Uterus (tissue), 2 donors: ENCODE data around the gene SPSB2.

Source experiments
- POLR2A ChIP-seq, 2 donors: fragments of 450-650 bp; IDR thresholded peaks; one replicate each; pipeline ENCODE4 v1.6.1; 2016; ENCODE audit warnings: antibody characterized with exemption in 2 of 2, mild to moderate bottlenecking in 1 of 2, moderate library complexity in 1 of 2
- TF ChIP-seq, protein P1 (sequence below), 4 experiments: fragments of 200-600 bp in 2 of 4; fragments of 450-650 bp in 2 of 4; sonication (generic) in 2 of 4; IDR thresholded peaks; one replicate each; pipeline ENCODE4 v1.5.1; 2016 to 2019; ENCODE audit warnings: antibody characterized with exemption in 4 of 4, mild to moderate bottlenecking in 2 of 4, moderate library complexity in 1 of 4

DNA sequence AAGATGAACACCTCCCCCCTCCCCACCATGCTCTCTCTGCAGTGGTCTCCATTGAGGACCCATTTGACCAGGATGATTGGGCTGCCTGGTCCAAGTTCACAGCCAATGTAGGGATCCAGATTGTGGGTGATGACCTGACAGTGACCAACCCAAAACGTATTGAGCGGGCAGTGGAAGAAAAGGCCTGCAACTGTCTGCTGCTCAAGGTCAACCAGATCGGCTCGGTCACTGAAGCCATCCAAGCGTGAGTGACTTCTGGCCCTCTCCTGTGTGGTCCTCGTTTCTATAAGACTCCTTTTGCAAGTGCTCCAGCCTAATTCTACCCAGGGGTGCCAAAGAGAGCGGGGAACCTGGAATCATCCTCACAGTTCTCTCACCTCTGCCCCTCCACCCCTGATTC, 48.4 kb upstream of the SPSB2 start:
- TF ChIP-seq, protein P1, sequence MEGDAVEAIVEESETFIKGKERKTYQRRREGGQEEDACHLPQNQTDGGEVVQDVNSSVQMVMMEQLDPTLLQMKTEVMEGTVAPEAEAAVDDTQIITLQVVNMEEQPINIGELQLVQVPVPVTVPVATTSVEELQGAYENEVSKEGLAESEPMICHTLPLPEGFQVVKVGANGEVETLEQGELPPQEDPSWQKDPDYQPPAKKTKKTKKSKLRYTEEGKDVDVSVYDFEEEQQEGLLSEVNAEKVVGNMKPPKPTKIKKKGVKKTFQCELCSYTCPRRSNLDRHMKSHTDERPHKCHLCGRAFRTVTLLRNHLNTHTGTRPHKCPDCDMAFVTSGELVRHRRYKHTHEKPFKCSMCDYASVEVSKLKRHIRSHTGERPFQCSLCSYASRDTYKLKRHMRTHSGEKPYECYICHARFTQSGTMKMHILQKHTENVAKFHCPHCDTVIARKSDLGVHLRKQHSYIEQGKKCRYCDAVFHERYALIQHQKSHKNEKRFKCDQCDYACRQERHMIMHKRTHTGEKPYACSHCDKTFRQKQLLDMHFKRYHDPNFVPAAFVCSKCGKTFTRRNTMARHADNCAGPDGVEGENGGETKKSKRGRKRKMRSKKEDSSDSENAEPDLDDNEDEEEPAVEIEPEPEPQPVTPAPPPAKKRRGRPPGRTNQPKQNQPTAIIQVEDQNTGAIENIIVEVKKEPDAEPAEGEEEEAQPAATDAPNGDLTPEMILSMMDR (IDR thresholded peaks at IDR 0.05), result no peak
- no peak for TF ChIP-seq POLR2A (IDR thresholded peaks at IDR 0.05)
